ENCODE results near the gene FEZF2.

Gene FEZF2

GRCh38 chr3:62387251-62387650 is 13.9 kb upstream of the FEZF2 start:
- no peak overlapping the region for H3K4me3 ChIP-seq (ENCODE audit: low read length)
- no peak overlapping the region for H3K27ac ChIP-seq (ENCODE audit: low read length)
- no peaks in the 10 kb centered on the region for H3K36me3 ChIP-seq (replicated peaks; ENCODE audit: low read depth, low read length)
- H3K27me3 ChIP-seq (ENCODE audit: low read depth, low read length) = peaks cover 19% of the 10 kb centered on the region
- no peaks in the 10 kb centered on the region for H3K9me3 ChIP-seq (ENCODE audit: insufficient read depth, low read length)
- no peak overlapping the region for H3K4me2 ChIP-seq (ENCODE audit: low read length)
- TF ChIP-seq CTCF (IDR thresholded peaks at IDR 0.05; ENCODE audit: low read depth, low read length) (no peak), EZH2phosphoT487 (IDR thresholded peaks at IDR 0.05; ENCODE audit: low read depth) (no peak)
- no peak overlapping the region for H3K9ac ChIP-seq (ENCODE audit: low read length)
- H4K20me1 ChIP-seq (ENCODE audit: insufficient read depth, low read length) = no peaks in the 10 kb centered on the region
- no peak overlapping the region for H2AFZ ChIP-seq (ENCODE audit: low read depth, low read length)
- H3K4me1 ChIP-seq (ENCODE audit: low read length) = no peaks in the 10 kb centered on the region
- no peaks in the 10 kb centered on the region for H3K79me2 ChIP-seq (ENCODE audit: low read length)

DNA sequence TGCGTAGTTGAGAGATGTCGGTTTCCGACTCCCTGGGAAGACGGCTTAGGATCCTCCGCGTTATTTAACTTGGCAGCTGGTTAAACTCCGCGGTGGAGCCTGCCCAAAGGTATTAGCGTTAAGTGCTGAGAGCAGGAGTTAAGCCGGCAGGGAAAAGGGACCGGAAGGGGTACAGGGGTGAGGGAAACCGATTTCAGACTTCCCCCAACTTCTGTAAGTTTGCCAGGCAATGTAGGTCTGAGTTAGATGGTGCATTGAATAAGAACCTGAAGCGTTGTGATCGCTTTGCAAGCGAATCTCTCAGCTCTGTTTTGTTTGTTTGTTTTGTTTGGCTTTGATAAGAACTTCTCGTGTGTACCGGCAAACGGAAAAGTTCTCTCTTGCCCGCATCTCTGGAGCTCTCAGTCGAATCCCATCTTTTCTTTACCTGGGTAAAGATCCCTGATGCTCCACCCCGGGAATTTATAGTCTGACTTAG is 6.0 kb upstream of the FEZF2 start:
- no peak for TF ChIP-seq CTCF (IDR thresholded peaks at IDR 0.05; ENCODE audit: low read depth, low read length)
- TF ChIP-seq EZH2phosphoT487 (IDR thresholded peaks at IDR 0.05; ENCODE audit: low read depth) = no peak
- peaks cover 31% of the 10 kb centered on the region for H3K27me3 ChIP-seq (ENCODE audit: low read depth, low read length)

DNA sequence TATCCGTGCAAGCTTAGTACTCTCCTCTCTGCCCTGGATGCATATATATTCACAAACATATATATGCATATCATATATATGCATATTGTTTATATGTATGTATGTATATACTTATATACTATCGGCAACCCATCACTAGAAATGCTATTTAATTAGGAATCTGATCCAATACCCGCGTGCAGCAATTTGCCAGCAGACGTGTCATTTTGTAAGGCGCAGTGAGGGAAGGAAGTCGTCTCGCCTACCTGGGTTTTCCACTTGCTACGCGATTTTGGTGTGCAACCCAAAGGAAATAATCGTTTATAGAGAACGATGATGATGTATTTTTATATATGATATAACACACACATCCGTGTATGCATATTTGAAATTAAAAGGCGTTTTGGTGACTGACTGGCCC is 5.6 kb upstream of the FEZF2 start:
- no peaks in the 10 kb centered on the region for H3K36me3 ChIP-seq (replicated peaks; ENCODE audit: low read depth, low read length)
- H3K27me3 ChIP-seq (ENCODE audit: low read depth, low read length) = peaks cover 31% of the 10 kb centered on the region
- H3K4me2 ChIP-seq (ENCODE audit: low read length) = no peak overlapping the region
- no peaks in the 10 kb centered on the region for H3K79me2 ChIP-seq (ENCODE audit: low read length)
- no peak overlapping the region for H3K9ac ChIP-seq (ENCODE audit: low read length)
- H3K27ac ChIP-seq (ENCODE audit: low read length) = no peak overlapping the region
- no peaks in the 10 kb centered on the region for H3K9me3 ChIP-seq (ENCODE audit: insufficient read depth, low read length)
- no peak overlapping the region for H3K4me3 ChIP-seq (ENCODE audit: low read length)
- no peak overlapping the region for H2AFZ ChIP-seq (ENCODE audit: low read depth, low read length)
- TF ChIP-seq CTCF (IDR thresholded peaks at IDR 0.05; ENCODE audit: low read depth, low read length) (no peak), EZH2phosphoT487 (IDR thresholded peaks at IDR 0.05; ENCODE audit: low read depth) (no peak)
- no peaks in the 10 kb centered on the region for H4K20me1 ChIP-seq (ENCODE audit: insufficient read depth, low read length)
- H3K4me1 ChIP-seq (ENCODE audit: low read length) = no peaks in the 10 kb centered on the region

More for the DNA sequence above, 6.0 kb upstream of the FEZF2 start:
- Histone ChIP-seq H3K27ac (ENCODE audit: low read length) (no peak overlapping the region), H3K79me2 (ENCODE audit: low read length) (no peaks in the 10 kb centered on the region), H3K4me1 (ENCODE audit: low read length) (no peaks in the 10 kb centered on the region), H2AFZ (ENCODE audit: low read depth, low read length) (no peak overlapping the region), H4K20me1 (ENCODE audit: insufficient read depth, low read length) (no peaks in the 10 kb centered on the region), H3K4me2 (ENCODE audit: low read length) (no peak overlapping the region), H3K4me3 (ENCODE audit: low read length) (no peak overlapping the region), H3K36me3 (replicated peaks; ENCODE audit: low read depth, low read length) (no peaks in the 10 kb centered on the region), H3K9me3 (ENCODE audit: insufficient read depth, low read length) (no peaks in the 10 kb centered on the region), H3K9ac (ENCODE audit: low read length) (no peak overlapping the region)

DNA sequence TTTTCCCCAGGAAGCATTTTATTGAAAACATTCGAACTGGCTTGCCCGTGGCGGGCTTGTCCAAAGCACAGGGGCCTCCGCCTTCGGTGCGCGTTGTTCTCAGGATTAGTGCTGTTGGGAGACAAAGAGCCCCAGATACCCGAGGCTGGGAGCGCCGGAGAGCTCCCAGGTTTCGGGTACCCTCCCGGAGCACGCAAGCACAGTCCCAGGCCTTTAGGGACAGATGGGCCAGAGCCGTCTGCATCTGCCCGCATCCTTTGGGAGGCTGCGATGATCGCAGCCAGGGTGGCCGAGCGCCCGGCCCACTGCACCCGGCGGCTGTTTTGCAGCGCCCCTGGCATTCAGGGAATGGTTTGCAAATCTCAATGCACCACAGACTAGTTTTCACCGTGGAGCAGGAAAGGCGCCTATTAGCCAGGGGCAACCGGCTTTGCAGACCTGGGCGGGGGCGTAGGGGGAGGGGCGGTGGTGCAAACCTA is 5.0 kb upstream of the FEZF2 start:
- peaks cover 31% of the 10 kb centered on the region for H3K27me3 ChIP-seq (ENCODE audit: low read depth, low read length)
- no peak overlapping the region for H3K9ac ChIP-seq (ENCODE audit: low read length)
- H3K27ac ChIP-seq (ENCODE audit: low read length) = no peak overlapping the region
- no peak overlapping the region for H3K4me2 ChIP-seq (ENCODE audit: low read length)
- no peaks in the 10 kb centered on the region for H3K4me1 ChIP-seq (ENCODE audit: low read length)
- H3K4me3 ChIP-seq (ENCODE audit: low read length) = no peak overlapping the region
- no peak for TF ChIP-seq EZH2phosphoT487 (IDR thresholded peaks at IDR 0.05; ENCODE audit: low read depth)
- no peak for TF ChIP-seq CTCF (IDR thresholded peaks at IDR 0.05; ENCODE audit: low read depth, low read length)
- H2AFZ ChIP-seq (ENCODE audit: low read depth, low read length) = no peak overlapping the region
- no peaks in the 10 kb centered on the region for H3K36me3 ChIP-seq (replicated peaks; ENCODE audit: low read depth, low read length)
- H3K79me2 ChIP-seq (ENCODE audit: low read length) = no peaks in the 10 kb centered on the region
- H4K20me1 ChIP-seq (ENCODE audit: insufficient read depth, low read length) = no peaks in the 10 kb centered on the region
- no peaks in the 10 kb centered on the region for H3K9me3 ChIP-seq (ENCODE audit: insufficient read depth, low read length)

Measured in OCI-LY3 (cell line).